HL-60 (cell line): ENCODE results near the gene NMNAT2.

ENCODE experiments used
- CTCF ChIP-seq: IDR thresholded peaks from one replicate; pipeline ENCODE4 v1.5.1; 2011; ENCODE audit warnings: low read length, control low read depth, inconsistent platforms; ENCODE audit not compliant: insufficient read depth
- POLR2AphosphoS5 ChIP-seq: IDR thresholded peaks from 2 replicates; pipeline ENCODE4 v1.6.1; 2012; ENCODE audit warnings: low read depth

GRCh38 chr1:183450093-183450492 lies 31.9 kb upstream of the NMNAT2 start:
- no peak for TF ChIP-seq CTCF
- no peak for TF ChIP-seq POLR2AphosphoS5
